Esophagus squamous epithelium (tissue), 4 donors: ENCODE results near the gene NUP210L.

Source experiments
- CTCF ChIP-seq, 6 experiments: fragments of 450-650 bp in 4 of 6; fragments of 200-600 bp in 2 of 6; sonication (generic) in 2 of 6; IDR thresholded peaks; one replicate each; pipeline ENCODE4 v1.5.1; 2016 to 2019; ENCODE audit warnings: antibody characterized with exemption in 6 of 6, mild to moderate bottlenecking in 4 of 6, moderate library complexity in 4 of 6
- POLR2A ChIP-seq, 4 donors: fragments of 450-650 bp; IDR thresholded peaks; one replicate each; pipeline ENCODE4 v1.6.1; 2017; ENCODE audit warnings: antibody characterized with exemption in 4 of 4, mild to moderate bottlenecking in 4 of 4, moderate library complexity in 3 of 4

GRCh38 chr1:153945131-153945794 is 209.6 kb downstream of the NUP210L start:
- TF ChIP-seq CTCF (IDR thresholded peaks at IDR 0.05) (no peak), POLR2A (IDR thresholded peaks at IDR 0.05) (peak in 1 of 4 donors; percentile 39)
